ENCODE data around the gene CMTM2.
"Not testable (repeated sequence)": the region's sequence is repeated elsewhere in the genome, so short reads cannot be mapped to it uniquely, and the experiment has no call there.

Gene CMTM2

GRCh38 chr16:66587881-66588600 lies 8.8 kb downstream of the CMTM2 start:
- DNase-seq: no peak

- no peak for DNase-seq
Measured at GRCh38 chr16:66588981-66589713, 9.9 kb downstream of the CMTM2 start.

- no peak for DNase-seq
Measured at GRCh38 chr16:66590322-66590721, 11.1 kb downstream of the CMTM2 start.

GRCh38 chr16:66591018-66591417 lies 11.8 kb downstream of the CMTM2 start:
- no peak for DNase-seq

GRCh38 chr16:66592241-66592640 lies 13.0 kb downstream of the CMTM2 start:
- no peak for DNase-seq

- DNase-seq: no peak
Measured at GRCh38 chr16:66592814-66593213, 13.6 kb downstream of the CMTM2 start.

GRCh38 chr16:66594739-66595138 lies 15.5 kb downstream of the CMTM2 start:
- no peak for DNase-seq

- DNase-seq: not testable (repeated sequence)
Measured at GRCh38 chr16:66596559-66596958, 17.3 kb downstream of the CMTM2 start.

GRCh38 chr16:66596986-66597848 lies 18.0 kb downstream of the CMTM2 start:
- no peak for DNase-seq

GRCh38 chr16:66598111-66598510 lies 18.8 kb downstream of the CMTM2 start:
- DNase-seq: no peak

- DNase-seq: no peak
Measured at GRCh38 chr16:66599726-66600125, 20.5 kb downstream of the CMTM2 start.

- no peak for DNase-seq
Measured at GRCh38 chr16:66600477-66600876, 21.2 kb downstream of the CMTM2 start.

GRCh38 chr16:66601471-66601870 lies 22.2 kb downstream of the CMTM2 start:
- DNase-seq: no peak

GRCh38 chr16:66603537-66604375 lies 24.5 kb downstream of the CMTM2 start:
- DNase-seq: no peak

GRCh38 chr16:66604376-66605176 lies 25.3 kb downstream of the CMTM2 start, which contains the start of gene CMTM3:
Gene CMTM3, plus strand, starts transcription at chr16:66604704. Its CDS starts 102 bp downstream, at chr16:66604806.
- no peak for DNase-seq

- no peak for DNase-seq
Measured at GRCh38 chr16:66605177-66605978, 26.1 kb downstream of the CMTM2 start.

- DNase-seq: no peak
Measured at GRCh38 chr16:66605979-66606751, 26.9 kb downstream of the CMTM2 start.

- no peak for DNase-seq
Measured at GRCh38 chr16:66608241-66609138, 29.2 kb downstream of the CMTM2 start.

GRCh38 chr16:66609139-66609510 lies 29.9 kb downstream of the CMTM2 start:
- DNase-seq: no peak

Measured in NCI-H2029 (cell line).